Glutamatergic neuron (in vitro differentiated cells): Measurements from ENCODE around the gene WWOX. TPM values are rescaled to one million over a fixed set of nuclear protein-coding genes. Genes with fewer than 3 reads are reported as not detected.
"Not testable (repeated sequence)": the region's sequence is repeated elsewhere in the genome, so short reads cannot be mapped to it uniquely, and the experiment has no call there.

Source experiments
- DNase-seq: peaks from one replicate; pipeline ENCODE4 v3.0.0; 2022
- H3K27ac Mint-ChIP-seq: one replicate; pipeline ENCODE4 v1.8.0; 2020; ENCODE audit warnings: mild to moderate bottlenecking, mixed read lengths, inconsistent platforms; ENCODE audit not compliant: unreplicated experiment
- H3K27me3 Mint-ChIP-seq: one replicate; pipeline ENCODE4 v1.8.0; 2020; ENCODE audit warnings: mild to moderate bottlenecking, moderate library complexity, mixed read lengths, inconsistent platforms; ENCODE audit not compliant: unreplicated experiment
- H3K36me3 Mint-ChIP-seq: one replicate; pipeline ENCODE4 v1.8.0; 2020; ENCODE audit warnings: mild to moderate bottlenecking, mixed read lengths, inconsistent platforms; ENCODE audit not compliant: unreplicated experiment
- H3K4me1 Mint-ChIP-seq: one replicate; pipeline ENCODE4 v1.8.0; 2020; ENCODE audit warnings: mild to moderate bottlenecking, low read depth, mixed read lengths, inconsistent platforms; ENCODE audit not compliant: unreplicated experiment
- H3K4me3 Mint-ChIP-seq: one replicate; pipeline ENCODE4 v1.8.0; 2020; ENCODE audit warnings: mild to moderate bottlenecking, mixed read lengths, inconsistent platforms; ENCODE audit not compliant: unreplicated experiment
- H3K9me3 Mint-ChIP-seq: one replicate; pipeline ENCODE4 v1.8.0; 2020; ENCODE audit warnings: mild to moderate bottlenecking, moderate library complexity, mixed read lengths, inconsistent platforms; ENCODE audit not compliant: unreplicated experiment
- total RNA-seq: library from RNA; stranded (reverse); fragmentation: NEBNext Ultra II Directional; extraction: Animal tissue kit (Norgen Biotek cat#: 25700); gene quantifications from one replicate; pipeline ENCODE4 v1.2.1, GENCODE V29; 2021; ENCODE audit not compliant: unreplicated experiment
- TF ChIP-seq, protein P1 (sequence below): fragments of 200-600 bp; sonication (generic); IDR thresholded peaks from one replicate; pipeline ENCODE4 v1.5.0; 2021; ENCODE audit not compliant: partially characterized antibody, unreplicated experiment

Gene WWOX
- total RNA-seq, 1 donor from 2014 or later: 10.3 TPM

DNA sequence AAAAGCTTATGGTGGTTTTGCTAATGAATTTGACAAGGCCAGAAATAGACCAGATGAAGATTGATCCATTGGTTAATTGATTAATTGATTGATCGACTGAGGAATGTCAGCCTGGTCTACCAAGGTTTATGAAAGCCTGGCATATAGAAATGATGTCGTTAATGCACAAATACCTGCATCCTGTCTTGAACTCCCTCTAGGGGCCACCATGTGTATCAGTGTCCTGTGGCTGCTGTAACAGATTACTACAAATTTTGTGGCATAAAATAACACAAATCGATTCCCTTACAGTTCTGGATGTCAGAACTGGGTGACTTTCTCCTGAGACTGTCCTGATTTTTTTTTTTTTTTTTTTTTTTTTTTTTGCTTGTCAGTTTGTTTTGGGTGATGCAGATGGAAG is 947.9 kb downstream of the WWOX start:
- Mint-ChIP-seq H3K4me3 (no peak overlapping the region), H3K36me3 (no peaks in the 10 kb centered on the region), H3K27ac (no peak overlapping the region), H3K4me1 (no peaks in the 10 kb centered on the region), H3K27me3 (peaks cover 3% of the 10 kb centered on the region), H3K9me3 (peaks cover 2% of the 10 kb centered on the region)
- DNase-seq: no peak
- TF ChIP-seq, protein P1, sequence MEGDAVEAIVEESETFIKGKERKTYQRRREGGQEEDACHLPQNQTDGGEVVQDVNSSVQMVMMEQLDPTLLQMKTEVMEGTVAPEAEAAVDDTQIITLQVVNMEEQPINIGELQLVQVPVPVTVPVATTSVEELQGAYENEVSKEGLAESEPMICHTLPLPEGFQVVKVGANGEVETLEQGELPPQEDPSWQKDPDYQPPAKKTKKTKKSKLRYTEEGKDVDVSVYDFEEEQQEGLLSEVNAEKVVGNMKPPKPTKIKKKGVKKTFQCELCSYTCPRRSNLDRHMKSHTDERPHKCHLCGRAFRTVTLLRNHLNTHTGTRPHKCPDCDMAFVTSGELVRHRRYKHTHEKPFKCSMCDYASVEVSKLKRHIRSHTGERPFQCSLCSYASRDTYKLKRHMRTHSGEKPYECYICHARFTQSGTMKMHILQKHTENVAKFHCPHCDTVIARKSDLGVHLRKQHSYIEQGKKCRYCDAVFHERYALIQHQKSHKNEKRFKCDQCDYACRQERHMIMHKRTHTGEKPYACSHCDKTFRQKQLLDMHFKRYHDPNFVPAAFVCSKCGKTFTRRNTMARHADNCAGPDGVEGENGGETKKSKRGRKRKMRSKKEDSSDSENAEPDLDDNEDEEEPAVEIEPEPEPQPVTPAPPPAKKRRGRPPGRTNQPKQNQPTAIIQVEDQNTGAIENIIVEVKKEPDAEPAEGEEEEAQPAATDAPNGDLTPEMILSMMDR: peak; percentile 59

DNA sequence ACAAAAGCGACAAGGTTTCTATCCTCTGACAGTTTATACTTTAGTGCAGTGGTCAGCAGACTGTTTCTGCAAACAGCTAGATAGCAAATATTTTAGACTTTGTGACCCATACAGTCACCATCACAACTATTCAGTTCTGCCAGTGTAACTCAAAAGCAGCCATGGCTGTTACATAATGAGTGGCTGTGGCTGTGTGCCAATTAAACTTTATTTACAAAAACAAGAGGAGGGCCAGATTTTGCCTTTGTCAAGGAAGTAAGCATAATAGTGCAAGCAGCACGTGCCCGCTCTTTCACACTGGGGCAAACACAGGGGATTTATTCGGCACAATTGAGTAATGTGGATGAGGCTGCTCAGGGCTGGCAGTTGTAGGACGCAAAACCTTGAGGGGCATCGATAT is 949.6 kb downstream of the WWOX start:
- peaks cover 3% of the 10 kb centered on the region for H3K27me3 Mint-ChIP-seq
- peaks cover 2% of the 10 kb centered on the region for H3K9me3 Mint-ChIP-seq
- DNase-seq: no peak
- no peak overlapping the region for H3K27ac Mint-ChIP-seq
- H3K4me1 Mint-ChIP-seq: no peaks in the 10 kb centered on the region
- TF ChIP-seq, protein P1: no peak
- H3K4me3 Mint-ChIP-seq: no peak overlapping the region
- H3K36me3 Mint-ChIP-seq: no peaks in the 10 kb centered on the region

DNA sequence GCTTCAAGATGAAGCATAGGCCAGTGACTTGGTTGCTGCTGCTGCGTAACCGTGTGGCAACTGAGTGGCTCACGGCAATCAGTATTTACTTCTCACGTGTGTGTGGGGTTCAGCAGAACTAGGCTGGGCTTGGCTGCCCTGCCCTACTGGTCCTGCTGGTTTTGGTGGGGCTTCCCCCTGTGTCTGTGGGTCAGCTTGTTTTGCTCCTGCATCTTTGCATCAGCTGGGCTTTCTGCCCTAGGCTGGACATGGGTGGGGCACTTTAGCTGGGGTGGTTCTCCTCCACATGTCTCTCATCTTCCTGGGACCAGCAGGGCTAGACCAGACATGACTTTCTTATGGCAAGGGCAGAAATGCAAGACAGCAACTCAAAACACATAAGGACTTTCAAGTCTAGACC is 950.6 kb downstream of the WWOX start:
- Mint-ChIP-seq H3K36me3 (no peaks in the 10 kb centered on the region), H3K9me3 (peaks cover 2% of the 10 kb centered on the region), H3K27me3 (peaks cover 3% of the 10 kb centered on the region), H3K4me3 (no peak overlapping the region), H3K27ac (no peak overlapping the region), H3K4me1 (no peaks in the 10 kb centered on the region)
- no peak for DNase-seq
- TF ChIP-seq, protein P1: no peak

GRCh38 chr16:79051313-79051712 is 951.9 kb downstream of the WWOX start:
- Mint-ChIP-seq H3K36me3 (no peaks in the 10 kb centered on the region), H3K4me3 (no peak overlapping the region), H3K9me3 (peaks cover 2% of the 10 kb centered on the region), H3K27me3 (peaks cover 3% of the 10 kb centered on the region), H3K4me1 (no peaks in the 10 kb centered on the region), H3K27ac (no peak overlapping the region)
- TF ChIP-seq, protein P1: no peak
- no peak for DNase-seq

DNA sequence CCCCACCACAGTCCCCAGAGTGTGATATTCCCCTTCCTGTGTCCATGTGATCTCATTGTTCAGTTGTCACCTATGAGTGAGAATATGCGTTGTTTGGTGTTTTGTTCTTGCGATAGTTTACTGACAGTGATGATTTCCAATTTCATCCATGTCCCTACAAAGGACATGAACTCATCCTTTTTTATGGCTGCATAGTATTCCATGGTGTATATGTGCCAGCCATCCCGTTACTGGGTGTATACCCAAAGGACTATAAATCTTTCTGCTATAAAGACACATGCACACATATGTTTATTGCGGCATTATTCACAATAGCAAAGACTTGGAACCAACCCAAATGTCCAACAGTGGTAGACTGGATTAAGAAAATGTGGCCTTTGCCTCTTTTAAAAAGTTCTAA is 952.7 kb downstream of the WWOX start:
- H3K9me3 Mint-ChIP-seq, H3K4me3 Mint-ChIP-seq, H3K36me3 Mint-ChIP-seq, H3K27me3 Mint-ChIP-seq, DNase-seq, H3K4me1 Mint-ChIP-seq, H3K27ac Mint-ChIP-seq: not testable (repeated sequence)

- no peak overlapping the region for H3K27ac Mint-ChIP-seq
- no peaks in the 10 kb centered on the region for H3K36me3 Mint-ChIP-seq
- H3K4me1 Mint-ChIP-seq: no peaks in the 10 kb centered on the region
- H3K4me3 Mint-ChIP-seq: no peak overlapping the region
- H3K9me3 Mint-ChIP-seq: peaks cover 2% of the 10 kb centered on the region
- peaks cover 5% of the 10 kb centered on the region for H3K27me3 Mint-ChIP-seq
- DNase-seq: no peak
- TF ChIP-seq, protein P1: no peak
These were observed 954.1 kb downstream of the WWOX start for GRCh38 chr16:79053577-79053976.
